ENCODE data around the gene TJAP1.
"Not testable (repeated sequence)": the region's sequence is repeated elsewhere in the genome, so short reads cannot be mapped to it uniquely, and the experiment has no call there.

The TJAP1 gene

DNA sequence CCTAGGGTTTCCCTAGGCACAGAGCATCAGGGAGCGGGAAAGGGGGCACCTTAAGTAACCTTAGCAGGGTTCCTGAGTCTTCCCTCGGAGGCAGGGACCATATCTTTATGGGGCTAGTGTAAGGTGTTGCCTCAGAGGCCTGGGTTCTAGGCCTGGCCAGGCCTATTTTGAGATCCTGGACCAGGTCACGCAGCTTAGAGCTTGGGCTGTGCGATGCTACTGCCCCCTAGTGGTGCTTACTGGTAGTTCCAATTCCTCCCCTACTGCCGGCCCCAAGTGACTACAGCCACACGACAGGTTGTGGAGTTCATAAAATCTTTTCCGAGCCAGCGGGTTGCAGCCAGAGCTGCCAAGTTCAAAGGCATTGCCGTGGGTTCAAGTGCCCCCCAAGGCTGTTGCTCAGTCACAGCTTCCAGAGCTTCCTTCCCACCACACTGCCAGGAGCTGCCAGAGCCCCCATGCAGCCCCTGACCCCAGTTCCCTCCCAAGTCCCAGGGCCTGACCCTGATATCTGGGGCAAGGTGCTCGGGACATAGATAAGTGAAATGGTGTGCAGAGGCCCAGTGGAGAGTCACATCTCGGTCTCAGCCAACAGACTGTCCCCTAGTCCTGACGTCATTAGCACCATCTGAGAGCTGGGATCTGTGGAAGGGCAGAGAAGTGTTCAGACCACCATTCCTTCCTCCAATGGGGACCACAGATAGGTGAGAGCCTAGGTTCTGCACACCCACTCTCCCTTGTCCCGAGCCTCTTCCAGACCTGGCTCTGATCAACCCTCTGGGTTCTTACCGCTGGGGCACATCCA lies 29.5 kb downstream of the TJAP1 start:
- peak; percentile 91 for DNase-seq

DNA sequence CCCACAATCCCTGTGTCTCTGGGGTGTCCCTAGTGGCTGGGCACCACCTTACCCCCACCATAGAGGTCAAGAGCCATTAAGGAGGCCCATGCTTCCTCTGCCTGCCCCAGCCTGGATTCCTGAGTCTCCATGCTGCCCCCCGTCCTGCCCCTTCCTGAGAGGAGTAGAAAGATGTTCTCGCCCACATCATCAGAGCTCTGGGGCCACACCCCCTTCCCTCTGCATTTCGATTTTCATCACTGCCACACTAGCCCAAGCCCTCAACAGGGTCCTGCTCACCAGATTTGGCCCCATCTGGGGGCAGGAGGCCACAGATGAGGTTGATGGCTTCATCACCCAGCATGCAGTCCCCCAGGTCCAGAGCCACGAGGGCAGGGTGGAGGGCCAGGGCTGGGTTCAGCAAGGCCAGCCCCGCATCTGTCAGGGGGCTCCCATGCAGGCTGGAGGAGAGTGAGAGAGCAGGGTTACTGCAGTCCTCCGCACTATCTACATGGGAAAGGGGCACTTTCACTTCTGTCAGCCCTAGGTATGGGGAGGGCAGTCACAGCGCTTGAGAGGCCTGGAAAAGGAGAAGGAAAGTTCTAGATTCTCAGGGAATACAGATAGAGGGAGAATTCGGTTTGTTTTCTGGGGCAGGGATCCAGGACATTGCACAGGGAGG lies 31.2 kb downstream of the TJAP1 start:
- DNase-seq: no peak

DNA sequence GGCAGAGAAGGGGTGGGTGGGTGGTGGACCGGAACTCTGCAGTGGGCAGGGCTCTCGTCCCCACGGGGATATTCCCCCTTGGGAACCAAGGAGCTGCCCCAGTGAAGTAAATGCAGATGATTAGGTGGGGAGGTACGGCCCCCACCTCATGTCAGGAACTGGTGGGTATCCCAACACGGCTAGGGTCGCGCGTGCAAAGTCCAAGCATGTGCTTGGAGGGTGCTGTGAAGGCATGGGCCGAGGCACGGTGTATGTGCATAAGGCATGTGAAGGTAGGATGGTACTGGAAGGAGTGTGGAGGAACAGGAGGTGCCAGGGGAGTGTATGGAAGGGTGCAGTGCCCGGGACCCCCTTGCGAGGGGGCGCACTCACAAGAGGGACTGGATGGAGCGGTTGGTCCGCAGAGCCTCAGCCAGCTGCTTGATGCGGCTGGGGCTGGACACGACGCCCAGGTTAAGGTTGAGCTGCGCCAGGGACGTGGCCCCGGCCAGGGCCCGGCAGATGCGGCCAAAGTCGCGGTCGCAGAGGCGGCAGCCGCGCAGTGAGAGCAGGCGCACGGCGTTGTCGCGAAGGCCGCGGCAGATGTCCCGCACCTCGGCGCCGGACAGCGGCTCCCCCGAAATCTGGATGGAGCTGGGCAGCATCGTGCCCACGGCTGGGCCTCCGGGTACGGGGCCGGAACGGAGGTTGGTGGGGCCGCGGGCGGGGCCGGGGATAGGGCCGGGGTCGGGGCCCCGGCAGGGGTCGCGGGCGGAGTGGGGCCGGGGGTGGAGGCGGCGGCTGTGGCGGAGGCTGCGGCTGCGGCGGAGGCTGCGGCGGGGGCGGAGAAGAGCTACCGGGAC lies 32.0 kb downstream of the TJAP1 start:
- no peak for DNase-seq

DNA sequence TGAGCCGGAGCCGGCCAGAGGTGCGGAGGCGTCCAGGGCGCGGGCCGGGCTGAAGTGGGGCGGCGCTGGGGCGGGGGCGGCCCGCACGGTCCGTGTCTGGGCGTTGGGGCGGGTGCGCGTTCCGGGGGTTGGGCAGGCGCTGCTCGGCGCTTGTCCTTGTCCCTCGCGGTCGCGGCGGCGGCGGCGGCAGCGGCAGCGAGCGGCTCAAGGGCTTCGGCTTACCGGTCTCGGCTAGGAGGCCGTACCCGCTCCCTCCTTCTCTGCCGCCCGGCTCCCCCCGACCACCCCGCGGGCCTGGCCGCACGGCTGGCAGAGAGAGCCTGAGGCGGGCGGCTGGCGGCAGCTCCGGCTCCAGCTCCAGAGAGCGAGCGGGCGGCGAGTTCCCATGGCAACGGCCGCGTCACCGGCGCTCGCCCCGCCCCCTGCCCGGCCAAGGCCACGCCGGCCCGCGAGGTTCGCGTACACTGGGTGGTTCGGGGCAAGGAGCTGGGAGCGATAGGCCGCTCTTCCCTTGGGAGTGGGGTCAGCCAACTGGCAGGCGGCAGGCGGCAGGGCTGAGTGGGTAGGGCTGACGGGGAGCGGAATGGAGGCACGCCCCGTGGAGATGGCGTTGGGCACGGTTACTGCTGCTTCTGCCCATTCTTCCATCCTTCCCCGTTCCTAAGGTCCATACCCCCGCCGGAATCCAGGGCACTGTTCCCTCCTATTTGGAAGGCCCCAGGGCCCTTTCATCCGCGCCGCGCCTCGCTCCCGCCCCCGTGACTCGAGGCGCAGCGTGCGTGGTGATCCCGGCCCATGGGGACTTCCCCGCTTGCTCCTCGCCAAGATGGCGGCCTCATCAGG lies 32.8 kb downstream of the TJAP1 start, which contains the start of gene LRRC73:
Gene LRRC73, minus strand, starts transcription at position 363 of the 843 bp plus-strand sequence. CDS start 561 bp downstream, outside the sequence.
- peak; percentile 94 for DNase-seq

DNA sequence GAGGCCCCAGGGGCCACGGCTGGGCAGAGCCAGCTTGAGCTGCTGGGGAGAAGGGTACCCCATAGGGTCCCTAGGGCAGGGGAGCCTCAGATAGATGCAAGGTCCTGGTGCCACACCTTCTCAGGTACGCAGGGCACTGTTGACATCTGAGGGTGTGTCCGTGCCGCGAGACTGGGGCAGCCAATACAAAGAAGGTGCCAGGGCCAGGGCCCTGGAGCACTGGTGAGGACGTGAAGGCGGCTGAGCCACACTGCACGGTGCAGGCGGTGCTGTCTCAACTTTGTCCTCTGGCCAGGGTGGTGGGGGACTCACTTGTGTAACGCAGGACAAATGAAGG lies 33.4 kb downstream of the TJAP1 start:
- no peak for DNase-seq

- no peak for DNase-seq
Observed at GRCh38 chr6:43511824-43512415, 34.5 kb downstream of the TJAP1 start.

DNA sequence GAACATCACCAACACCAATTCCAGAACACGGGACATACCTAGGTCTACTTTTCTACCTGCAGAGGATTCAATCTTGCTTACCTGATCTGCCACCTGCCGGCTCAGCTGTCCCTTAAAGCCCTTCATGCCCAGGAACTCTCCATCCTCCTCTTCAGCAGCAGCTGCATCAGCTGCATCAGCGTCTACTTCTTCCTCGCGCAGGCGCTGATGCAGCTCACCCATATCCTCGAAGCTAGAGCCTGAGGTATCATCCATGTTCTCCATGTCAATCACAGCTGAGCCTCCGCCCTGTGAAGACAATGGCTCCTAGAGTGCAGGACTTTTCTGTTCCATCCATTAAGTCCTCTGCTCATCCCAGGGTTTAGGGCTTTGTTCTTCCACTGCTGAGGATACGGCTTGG lies 38.4 kb downstream of the TJAP1 start:
- no peak for DNase-seq

DNA sequence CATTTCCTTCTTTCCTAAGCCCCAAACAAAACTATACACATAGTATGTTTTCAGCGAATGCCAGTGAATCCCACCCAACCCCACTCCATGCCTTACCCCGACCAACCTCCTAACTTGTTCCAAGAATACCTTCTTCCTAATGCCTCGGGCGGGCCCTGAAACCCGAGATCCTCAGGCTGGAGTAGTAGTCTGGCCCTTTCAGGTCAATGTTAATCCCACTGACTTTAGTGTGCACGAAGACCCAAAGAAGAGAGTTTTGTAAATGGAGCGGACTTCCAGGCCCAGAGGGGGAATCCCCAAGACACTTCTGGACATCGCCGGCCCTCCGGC lies 39.0 kb downstream of the TJAP1 start:
- DNase-seq: no peak

DNA sequence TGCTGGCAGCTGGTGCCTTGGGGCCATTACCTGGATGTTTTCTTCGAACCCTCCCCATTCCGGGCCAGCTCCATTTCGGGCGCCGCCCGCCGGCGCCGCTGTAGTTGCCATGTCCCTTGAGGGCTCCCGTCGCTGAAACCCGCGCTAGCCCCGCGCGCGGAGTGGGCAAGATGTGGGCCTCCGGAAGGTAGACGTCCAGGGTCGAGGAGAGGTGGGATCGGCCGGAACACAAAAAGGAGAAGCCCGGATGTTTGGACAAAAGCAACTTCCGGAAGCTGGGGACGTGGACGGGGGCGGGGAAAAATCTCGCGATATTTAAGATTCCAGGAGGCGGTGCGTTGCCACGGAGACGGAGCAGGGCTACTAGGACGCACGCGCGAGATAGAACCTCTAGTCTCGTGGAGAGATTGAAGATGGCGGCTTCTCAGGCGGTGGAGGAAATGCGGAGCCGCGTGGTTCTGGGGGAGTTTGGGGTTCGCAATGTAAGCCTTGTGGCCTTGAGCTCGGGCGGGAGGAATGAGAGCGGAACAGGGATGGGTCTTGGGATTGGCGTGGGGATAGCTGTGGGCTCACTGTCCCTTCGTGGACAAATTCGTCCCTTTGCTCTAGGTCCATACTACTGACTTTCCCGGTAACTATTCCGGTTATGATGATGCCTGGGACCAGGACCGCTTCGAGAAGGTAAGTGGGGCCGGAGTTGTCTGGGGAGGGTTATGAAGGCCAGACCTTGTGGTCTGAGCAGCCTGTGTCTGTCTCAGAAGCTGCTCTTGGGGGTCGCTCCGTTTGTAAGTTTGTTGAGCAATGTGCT lies 39.5 kb downstream of the TJAP1 start, which contains the start of the genes POLR1C and YIPF3:
Gene POLR1C, plus strand, starts transcription at position 393 of the 808 bp plus-strand sequence. Its CDS starts 21 bp downstream, at position 414.
Gene YIPF3, minus strand, starts transcription at position 230 of the 808 bp plus-strand sequence. Its CDS starts 119 bp downstream, at position 111.
- peak; percentile 99 for DNase-seq

GRCh38 chr6:43517505-43518357 lies 40.4 kb downstream of the TJAP1 start:
- no peak for DNase-seq

GRCh38 chr6:43520097-43520496 lies 42.7 kb downstream of the TJAP1 start:
- no peak for DNase-seq

DNA sequence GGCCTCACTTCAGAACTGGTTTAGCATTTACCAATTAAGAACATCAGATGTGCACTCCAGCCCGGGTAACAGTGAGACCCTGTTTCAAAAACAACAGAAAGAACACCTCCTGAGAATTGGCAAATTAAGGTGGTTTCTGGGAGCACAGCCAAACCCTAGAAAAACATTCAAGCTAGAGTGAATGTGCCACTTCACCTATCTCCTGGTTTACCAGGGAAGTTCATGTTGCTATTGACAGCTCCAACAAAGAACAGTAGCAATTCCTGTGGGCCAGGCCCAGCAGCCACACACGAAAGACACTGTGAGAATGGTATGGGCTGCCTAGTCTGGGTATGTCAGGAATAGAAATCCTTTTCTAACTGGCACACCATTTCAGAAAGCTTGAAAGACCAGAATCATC lies 44.5 kb downstream of the TJAP1 start:
- peak; percentile 12 for DNase-seq

DNA sequence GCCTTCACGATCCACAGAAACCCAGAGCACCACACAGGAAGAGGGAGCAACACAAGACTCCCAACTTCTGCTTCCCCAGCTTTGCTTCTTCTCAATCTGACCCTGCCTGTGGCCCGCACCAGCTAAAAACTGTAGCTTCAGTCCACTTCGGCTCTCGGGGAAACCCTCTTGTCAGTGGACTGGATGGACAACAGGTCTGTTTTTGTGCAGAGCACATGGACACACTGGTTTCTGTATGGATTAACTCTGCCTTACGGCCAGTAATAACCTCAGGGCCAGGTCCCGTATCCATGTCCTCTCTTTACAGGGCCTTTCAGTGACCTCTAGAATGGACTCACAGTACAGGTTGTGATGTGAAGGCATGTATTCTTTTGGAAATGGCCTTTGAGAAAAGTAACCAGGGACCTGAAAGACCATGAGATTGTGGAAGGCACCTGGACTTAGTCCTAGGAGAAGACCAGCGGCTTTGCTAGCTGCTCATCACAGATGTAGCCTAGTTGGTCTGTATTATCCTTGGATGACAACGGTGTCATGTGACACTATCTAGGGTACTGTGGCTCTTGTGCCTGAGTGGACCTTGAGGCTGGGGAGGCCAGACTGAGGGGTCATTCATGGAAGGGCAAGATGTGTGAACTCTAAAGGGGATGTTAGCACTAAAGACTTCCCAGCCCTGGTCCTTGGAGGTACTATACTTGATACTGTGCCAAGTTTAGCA lies 45.3 kb downstream of the TJAP1 start:
- DNase-seq: no peak

GRCh38 chr6:43523284-43523683 lies 45.9 kb downstream of the TJAP1 start:
- DNase-seq: no peak

GRCh38 chr6:43524483-43524961 lies 47.2 kb downstream of the TJAP1 start:
- peak; percentile 55 for DNase-seq

DNA sequence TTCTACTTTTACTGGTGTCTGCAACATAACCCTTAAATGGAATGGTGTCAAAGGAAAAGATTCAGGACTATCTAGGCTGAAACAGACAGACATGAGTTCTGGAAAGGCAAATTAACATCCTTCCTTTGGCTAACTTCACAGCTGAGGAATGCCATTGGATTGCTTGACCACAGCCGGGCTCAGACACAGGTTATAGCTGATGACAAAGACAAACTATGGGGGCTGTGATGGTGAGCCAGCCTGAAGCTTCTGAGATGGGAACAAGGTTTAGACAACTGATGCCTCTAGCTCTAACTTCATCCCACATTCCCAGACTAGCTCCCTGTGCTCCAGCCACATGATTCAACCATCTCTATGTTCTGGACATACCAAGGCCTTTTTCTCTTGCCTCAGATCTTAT lies 54.8 kb downstream of the TJAP1 start:
- no peak for DNase-seq

DNA sequence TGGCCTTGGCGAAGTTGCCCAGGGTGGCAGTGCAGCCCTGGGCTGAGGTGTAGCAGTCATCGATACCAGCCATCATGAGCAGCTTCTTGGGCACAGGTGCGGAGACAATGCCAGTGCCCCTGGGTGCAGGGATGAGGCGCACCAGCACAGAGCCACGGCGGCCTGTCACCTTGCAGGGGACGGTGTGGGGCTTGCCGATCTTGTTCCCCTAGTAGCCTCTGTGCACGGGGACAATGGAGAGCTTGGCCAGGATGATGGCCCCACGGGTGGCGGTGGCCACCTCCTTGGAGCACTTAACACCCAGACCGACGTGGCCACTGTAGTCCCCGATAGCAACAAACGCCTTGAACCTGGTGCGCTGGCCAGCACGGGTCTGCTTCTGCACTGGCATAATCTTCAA lies 61.6 kb downstream of the TJAP1 start:
- not testable (repeated sequence) for DNase-seq

DNA sequence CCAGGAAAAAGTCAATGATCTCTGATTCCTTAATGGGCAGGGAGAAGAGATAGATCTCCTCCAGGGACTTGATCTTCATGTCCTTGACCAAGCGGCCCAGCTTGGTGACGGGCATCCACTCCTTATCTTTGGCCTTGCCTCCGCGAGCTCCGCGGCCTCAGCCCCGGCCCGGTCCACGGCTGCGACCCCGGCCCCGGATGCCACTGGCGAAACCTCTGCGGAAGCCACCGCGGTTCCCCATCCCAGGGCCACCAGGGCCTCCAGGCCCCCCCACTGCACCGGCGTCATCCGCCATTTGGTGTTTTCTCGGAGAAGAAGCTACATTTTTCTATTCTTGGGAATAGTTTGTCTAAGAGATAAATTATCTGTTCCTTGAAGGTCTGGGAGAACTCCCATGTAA lies 62.0 kb downstream of the TJAP1 start:
- not testable (repeated sequence) for DNase-seq

DNA sequence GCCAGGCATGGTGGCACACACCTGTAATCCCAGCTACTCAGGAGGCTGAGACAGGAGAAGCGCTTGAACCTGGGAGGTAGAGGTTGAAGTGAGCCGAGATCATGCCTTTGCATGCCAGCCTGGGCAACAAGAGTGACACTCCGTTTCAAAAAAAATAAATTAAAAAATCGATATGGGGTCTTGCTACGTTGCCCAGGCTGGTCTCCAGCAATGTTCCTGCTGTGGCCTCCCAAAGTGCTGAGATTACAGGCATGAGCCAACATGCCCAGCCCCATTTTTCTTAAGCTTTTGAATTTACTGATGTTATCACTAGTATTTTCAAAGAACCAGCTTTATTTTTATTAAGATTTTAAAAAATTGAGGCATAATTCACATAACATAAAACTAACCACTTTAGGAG lies 63.1 kb downstream of the TJAP1 start:
- DNase-seq: no peak
